ENCODE data around the gene HEG1.

HEG1 gene

GRCh38 chr3:125006291-125006731 is 49.5 kb downstream of the HEG1 start:
- DNase-seq = no peak

GRCh38 chr3:125005676-125006075 is 50.1 kb downstream of the HEG1 start:
- DNase-seq = no peak

- no peak for DNase-seq
Observed at GRCh38 chr3:125005222-125005621, 50.6 kb downstream of the HEG1 start.

GRCh38 chr3:125003859-125004595 is 51.8 kb downstream of the HEG1 start:
- DNase-seq = no peak

- DNase-seq = no peak
Observed at GRCh38 chr3:125003369-125003853, 52.4 kb downstream of the HEG1 start.

- no peak for DNase-seq
Observed at GRCh38 chr3:125002414-125003368, 53.1 kb downstream of the HEG1 start.

- DNase-seq = no peak
Observed at GRCh38 chr3:125001557-125002413, 54.0 kb downstream of the HEG1 start.

- DNase-seq = no peak
Observed at GRCh38 chr3:125000661-125001060, 55.1 kb downstream of the HEG1 start.

GRCh38 chr3:124999897-125000435 is 55.8 kb downstream of the HEG1 start:
- no peak for DNase-seq

GRCh38 chr3:124999317-124999716 is 56.5 kb downstream of the HEG1 start:
- no peak for DNase-seq

GRCh38 chr3:124998247-124998630 is 57.6 kb downstream of the HEG1 start:
- DNase-seq = no peak

GRCh38 chr3:124997303-124998246 is 58.2 kb downstream of the HEG1 start:
- DNase-seq = no peak

GRCh38 chr3:124995460-124995994 is 60.3 kb downstream of the HEG1 start:
- DNase-seq = peak; percentile 43

GRCh38 chr3:124993466-124993865 is 62.3 kb downstream of the HEG1 start:
- no peak for DNase-seq

GRCh38 chr3:124992041-124992440 is 63.8 kb downstream of the HEG1 start:
- DNase-seq = no peak

GRCh38 chr3:124986192-124987143 is 69.3 kb downstream of the HEG1 start:
- DNase-seq = peak; percentile 33

- DNase-seq = peak; percentile 23
Observed at GRCh38 chr3:124985349-124985748, 70.4 kb downstream of the HEG1 start.

GRCh38 chr3:124984754-124985153 is 71.0 kb downstream of the HEG1 start:
- DNase-seq = no peak

GRCh38 chr3:124982855-124983254 is 72.9 kb downstream of the HEG1 start:
- DNase-seq = no peak

GRCh38 chr3:124981472-124981871 is 74.3 kb downstream of the HEG1 start:
- no peak for DNase-seq

All from 8988T (cell line).